ENCODE data around the gene EEF2. TPM values are rescaled to one million over a fixed set of nuclear protein-coding genes. Genes with fewer than 3 reads are reported as not detected.

Gene EEF2
- total and polyA plus RNA-seq, 2 donors (not counting 3 experiments of a cell fraction or from before 2014, with no cell fraction given), result 1,496 to 2,318 TPM

DNA sequence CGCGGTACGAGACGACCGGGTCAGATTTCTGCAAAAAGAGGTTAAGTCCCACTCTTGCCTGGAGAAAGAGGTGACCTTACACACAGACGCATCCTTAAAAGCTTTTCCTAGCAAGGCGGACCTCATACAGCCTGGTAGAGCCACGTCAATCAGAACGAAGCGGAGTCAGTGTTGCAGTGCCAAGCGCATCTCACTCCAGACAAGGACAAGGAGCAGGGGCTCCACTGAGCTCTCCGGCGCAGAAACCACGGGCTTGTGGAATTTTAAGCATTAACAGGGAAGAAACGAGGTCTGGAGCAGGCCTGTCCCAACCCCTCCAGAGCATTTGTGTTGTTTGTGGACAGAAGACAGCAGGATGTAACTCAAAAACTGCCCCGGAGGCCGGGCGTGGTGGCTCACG, 7.1 kb downstream of the EEF2 start:
- Histone ChIP-seq H3K9ac (replicated peaks; ENCODE audit: extremely low read depth, insufficient read depth, low read length) (no peak overlapping the region), H3K27ac (ENCODE audit: insufficient read depth, low read depth, low read length) (no peak overlapping the region), H3K4me3 (replicated peaks in 1 of 3; ENCODE audit: insufficient read depth in 1 of 3, low read depth in 1 of 3, low read length in 3 of 3) (no peak overlapping the region), H3K9me3 (replicated peaks; ENCODE audit: control insufficient read depth, insufficient read depth, low read length) (no peaks in the 10 kb centered on the region), H3K4me1 (ENCODE audit: control insufficient read depth, extremely low read depth, insufficient read depth, low read length) (peaks cover 2% of the 10 kb centered on the region), H3K36me3 (ENCODE audit: control insufficient read depth in 2 of 2, extremely low read depth in 1 of 2, insufficient read depth in 2 of 2, low read length in 2 of 2) (peaks cover 57 to 76% of the 10 kb centered on the region in 2 experiments), H2AFZ (ENCODE audit: low read depth, low read length) (no peak overlapping the region), H3K9me1 (replicated peaks; ENCODE audit: control insufficient read depth, extremely low read depth, insufficient read depth, low read length) (no peaks in the 10 kb centered on the region), H3K27me3 (ENCODE audit: control insufficient read depth in 2 of 2, insufficient read depth in 2 of 2, low read length in 2 of 2) (no peaks in the 10 kb centered on the region), H4K20me1 (replicated peaks; ENCODE audit: control insufficient read depth, extremely low read depth, insufficient read depth, low read length) (no peaks in the 10 kb centered on the region), H3K79me2 (ENCODE audit: control insufficient read depth, insufficient read depth, low read length) (peaks cover 76% of the 10 kb centered on the region), H3K4me2 (ENCODE audit: insufficient read depth, low read length) (no peak overlapping the region)
- CTCF ChIA-PET, result no interaction called here
- FAIRE-seq (no peak), DNase-seq (ENCODE audit: low read depth, low spot score) (no peak)
- dilution Hi-C loops (cut with MboI; ENCODE audit: extremely low pct_ligation_motif_present, low sequenced_read_pairs), result no loop called here
- BruUV-seq (replicated peaks), result no TSS peak
- POLR2A ChIA-PET, result interaction anchor here (0.6 to 3.9 kb wide), 2 partner anchors 9 to 17 kb away, joined by 7 to 29 read pairs; no protein-coding TSS in a partner anchor
- TF ChIP-seq POLR2A (IDR thresholded peaks at IDR 0.05; ENCODE audit: low read depth, low read length), result no peak
- no peak for TF ChIP-seq EZH2 (IDR thresholded peaks at IDR 0.05; ENCODE audit: borderline replicate concordance, low read depth, low read length, severe bottlenecking)
- TF ChIP-seq MYC (IDR thresholded peaks at IDR 0.05; ENCODE audit: low read depth, low read length), result no peak
- TF ChIP-seq FOS (IDR thresholded peaks at IDR 0.05; ENCODE audit: borderline replicate concordance, insufficient read depth, low read length), result no peak
- TF ChIP-seq, protein P1, sequence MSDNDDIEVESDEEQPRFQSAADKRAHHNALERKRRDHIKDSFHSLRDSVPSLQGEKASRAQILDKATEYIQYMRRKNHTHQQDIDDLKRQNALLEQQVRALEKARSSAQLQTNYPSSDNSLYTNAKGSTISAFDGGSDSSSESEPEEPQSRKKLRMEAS (IDR thresholded peaks at IDR 0.05; ENCODE audit: insufficient read depth, insufficient read length), result no peak
- TF ChIP-seq, protein P2, sequence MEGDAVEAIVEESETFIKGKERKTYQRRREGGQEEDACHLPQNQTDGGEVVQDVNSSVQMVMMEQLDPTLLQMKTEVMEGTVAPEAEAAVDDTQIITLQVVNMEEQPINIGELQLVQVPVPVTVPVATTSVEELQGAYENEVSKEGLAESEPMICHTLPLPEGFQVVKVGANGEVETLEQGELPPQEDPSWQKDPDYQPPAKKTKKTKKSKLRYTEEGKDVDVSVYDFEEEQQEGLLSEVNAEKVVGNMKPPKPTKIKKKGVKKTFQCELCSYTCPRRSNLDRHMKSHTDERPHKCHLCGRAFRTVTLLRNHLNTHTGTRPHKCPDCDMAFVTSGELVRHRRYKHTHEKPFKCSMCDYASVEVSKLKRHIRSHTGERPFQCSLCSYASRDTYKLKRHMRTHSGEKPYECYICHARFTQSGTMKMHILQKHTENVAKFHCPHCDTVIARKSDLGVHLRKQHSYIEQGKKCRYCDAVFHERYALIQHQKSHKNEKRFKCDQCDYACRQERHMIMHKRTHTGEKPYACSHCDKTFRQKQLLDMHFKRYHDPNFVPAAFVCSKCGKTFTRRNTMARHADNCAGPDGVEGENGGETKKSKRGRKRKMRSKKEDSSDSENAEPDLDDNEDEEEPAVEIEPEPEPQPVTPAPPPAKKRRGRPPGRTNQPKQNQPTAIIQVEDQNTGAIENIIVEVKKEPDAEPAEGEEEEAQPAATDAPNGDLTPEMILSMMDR (IDR thresholded peaks at IDR 0.05; ENCODE audit: extremely low read depth in 1 of 2, insufficient read depth in 1 of 2, low read depth in 1 of 2, low read length in 2 of 2), result no peak
- TF ChIP-seq GATA2 (IDR thresholded peaks at IDR 0.05; ENCODE audit: insufficient read depth, insufficient read length, low read depth, low read length), result no peak
- TF ChIP-seq JUN (IDR thresholded peaks at IDR 0.05; ENCODE audit: borderline replicate concordance, insufficient read depth, insufficient read length, low read depth), result no peak
- no peak for TF ChIP-seq POLR2AphosphoS5 (IDR thresholded peaks at IDR 0.05; ENCODE audit: insufficient read depth, low read depth, low read length)
- intact Hi-C loops (cut with micrococcal nuclease), result no loop called here
